ENCODE data around the gene PPFIA2. TPM values are rescaled to one million over a fixed set of nuclear protein-coding genes. Genes with fewer than 3 reads are reported as not detected.

The PPFIA2 gene
- polyA plus RNA-seq, 1 donor (not counting 4 experiments of a cell fraction or from before 2014, with no cell fraction given), result not detected

DNA sequence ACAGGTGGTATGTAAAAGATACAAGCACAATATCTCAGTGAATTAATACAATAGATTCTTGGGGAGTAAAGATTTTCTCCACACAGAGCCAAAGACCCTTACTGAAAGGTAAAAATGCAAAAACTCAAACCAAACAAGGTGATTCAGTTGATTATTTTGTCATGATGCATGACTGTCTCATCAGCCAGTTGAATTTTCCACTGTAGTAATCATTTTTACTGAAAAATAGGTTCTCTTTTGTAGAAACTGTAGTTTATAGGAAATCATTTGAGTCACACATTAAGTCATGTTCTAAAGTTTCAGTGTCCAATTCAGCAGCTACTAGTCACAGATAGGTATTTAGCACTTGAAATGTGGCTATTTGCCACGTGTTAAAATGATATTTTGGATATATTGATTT lies 53.6 kb downstream of the PPFIA2 start:
- Histone ChIP-seq H3K27ac (ENCODE audit: control insufficient read depth, insufficient read depth, low read length) (no peak overlapping the region), H3K9ac (ENCODE audit: control insufficient read depth, extremely low read depth, insufficient read depth, low read length) (no peak overlapping the region), H3K36me3 (ENCODE audit: control insufficient read depth in 2 of 2, extremely low read depth in 1 of 2, insufficient read depth in 2 of 2, low read length in 2 of 2) (no peaks in the 10 kb centered on the region), H3K4me2 (ENCODE audit: control insufficient read depth, extremely low read depth, insufficient read depth, low read depth, low read length) (no peak overlapping the region), H3K9me1 (ENCODE audit: control insufficient read depth, extremely low read depth, insufficient read depth, low read length) (no peaks in the 10 kb centered on the region), H3K79me2 (ENCODE audit: control insufficient read depth, insufficient read depth, low read length) (no peaks in the 10 kb centered on the region), H3K4me3 (ENCODE audit: control insufficient read depth in 2 of 3, extremely low read depth in 1 of 3, insufficient read depth in 2 of 3, low read depth in 1 of 3, low read length in 3 of 3) (no peak overlapping the region), H3K27me3 (ENCODE audit: control insufficient read depth, extremely low read depth, insufficient read depth, low read length) (no peaks in the 10 kb centered on the region), H3K9me3 (ENCODE audit: control insufficient read depth, low read depth, low read length) (no peaks in the 10 kb centered on the region), H4K20me1 (ENCODE audit: control insufficient read depth, extremely low read depth, insufficient read depth, low read length) (no peaks in the 10 kb centered on the region), H3K4me1 (ENCODE audit: control insufficient read depth, extremely low read depth, insufficient read depth, low read length) (no peaks in the 10 kb centered on the region), H2AFZ (ENCODE audit: control insufficient read depth, low read length) (no peak overlapping the region)
- dilution Hi-C loops (cut with MboI; ENCODE audit: extremely low pct_ligation_motif_present, low sequenced_read_pairs), result no loop called here
- no peak for TF ChIP-seq EZH2 (IDR thresholded peaks at IDR 0.05; ENCODE audit: low read length)
- TF ChIP-seq CTCF (optimal IDR thresholded peaks at IDR 0.05 in 1 of 3, IDR thresholded peaks at IDR 0.05 in 1 of 3, conservative IDR thresholded peaks at IDR 0.05 in 1 of 3; ENCODE audit: extremely low read depth in 1 of 3, insufficient read depth in 2 of 3, low read length in 3 of 3), result no peak
- FAIRE-seq (no peak), DNase-seq (ENCODE audit: low read depth, low spot score) (no peak)

DNA sequence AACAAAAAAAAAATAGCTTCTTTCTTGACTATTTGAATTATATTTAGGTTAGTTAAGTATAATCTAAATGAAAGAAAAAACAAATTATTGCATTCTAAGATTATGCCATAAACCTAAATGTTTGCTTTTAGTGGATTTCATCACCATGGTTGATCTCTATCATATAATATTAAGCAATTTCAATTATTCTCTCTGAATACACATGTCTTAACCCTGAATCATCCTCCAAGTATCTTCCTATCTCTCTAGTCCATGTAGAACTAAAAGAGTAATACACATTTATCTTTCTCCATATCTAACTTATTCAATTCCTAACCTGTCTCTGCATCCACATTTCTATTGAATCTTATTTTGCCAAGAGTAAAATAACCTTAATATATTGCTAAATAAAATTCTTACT lies 59.6 kb downstream of the PPFIA2 start:
- Histone ChIP-seq H3K4me3 (ENCODE audit: control insufficient read depth in 2 of 3, extremely low read depth in 1 of 3, insufficient read depth in 2 of 3, low read depth in 1 of 3, low read length in 3 of 3) (no peak overlapping the region), H3K36me3 (ENCODE audit: control insufficient read depth in 2 of 2, extremely low read depth in 1 of 2, insufficient read depth in 2 of 2, low read length in 2 of 2) (no peaks in the 10 kb centered on the region), H3K79me2 (ENCODE audit: control insufficient read depth, insufficient read depth, low read length) (no peaks in the 10 kb centered on the region), H3K9ac (ENCODE audit: control insufficient read depth, extremely low read depth, insufficient read depth, low read length) (no peak overlapping the region), H3K4me1 (ENCODE audit: control insufficient read depth, extremely low read depth, insufficient read depth, low read length) (no peaks in the 10 kb centered on the region), H3K27ac (ENCODE audit: control insufficient read depth, insufficient read depth, low read length) (no peak overlapping the region), H4K20me1 (ENCODE audit: control insufficient read depth, extremely low read depth, insufficient read depth, low read length) (no peaks in the 10 kb centered on the region), H3K9me1 (ENCODE audit: control insufficient read depth, extremely low read depth, insufficient read depth, low read length) (no peaks in the 10 kb centered on the region), H3K4me2 (ENCODE audit: control insufficient read depth, extremely low read depth, insufficient read depth, low read depth, low read length) (no peak overlapping the region), H2AFZ (ENCODE audit: control insufficient read depth, low read length) (no peak overlapping the region), H3K9me3 (ENCODE audit: control insufficient read depth, low read depth, low read length) (no peaks in the 10 kb centered on the region), H3K27me3 (ENCODE audit: control insufficient read depth, extremely low read depth, insufficient read depth, low read length) (no peaks in the 10 kb centered on the region)
- DNase-seq (ENCODE audit: low read depth, low spot score) (no peak), FAIRE-seq (no peak)
- TF ChIP-seq EZH2 (IDR thresholded peaks at IDR 0.05; ENCODE audit: low read length), result no peak
- no peak for TF ChIP-seq CTCF (optimal IDR thresholded peaks at IDR 0.05 in 1 of 3, IDR thresholded peaks at IDR 0.05 in 1 of 3, conservative IDR thresholded peaks at IDR 0.05 in 1 of 3; ENCODE audit: extremely low read depth in 1 of 3, insufficient read depth in 2 of 3, low read length in 3 of 3)
- dilution Hi-C loops (cut with MboI; ENCODE audit: extremely low pct_ligation_motif_present, low sequenced_read_pairs), result no loop called here
